Stimulated activated CD8-positive, alpha-beta memory T cell treated with anti-CD3 and anti-CD28 coated beads, Interleukin-7, amount 100 ng/mL, for 48 hours (primary cell): ENCODE results near the gene C7orf25.

ENCODE experiments used
- DNase-seq, 2 donors: peaks; one replicate each; pipeline ENCODE4 v3.0.0-alpha.2; 2020; ENCODE audit warnings: low read depth in 1 of 2; ENCODE audit errors: extremely low read depth in 1 of 2

The C7orf25 gene

DNA sequence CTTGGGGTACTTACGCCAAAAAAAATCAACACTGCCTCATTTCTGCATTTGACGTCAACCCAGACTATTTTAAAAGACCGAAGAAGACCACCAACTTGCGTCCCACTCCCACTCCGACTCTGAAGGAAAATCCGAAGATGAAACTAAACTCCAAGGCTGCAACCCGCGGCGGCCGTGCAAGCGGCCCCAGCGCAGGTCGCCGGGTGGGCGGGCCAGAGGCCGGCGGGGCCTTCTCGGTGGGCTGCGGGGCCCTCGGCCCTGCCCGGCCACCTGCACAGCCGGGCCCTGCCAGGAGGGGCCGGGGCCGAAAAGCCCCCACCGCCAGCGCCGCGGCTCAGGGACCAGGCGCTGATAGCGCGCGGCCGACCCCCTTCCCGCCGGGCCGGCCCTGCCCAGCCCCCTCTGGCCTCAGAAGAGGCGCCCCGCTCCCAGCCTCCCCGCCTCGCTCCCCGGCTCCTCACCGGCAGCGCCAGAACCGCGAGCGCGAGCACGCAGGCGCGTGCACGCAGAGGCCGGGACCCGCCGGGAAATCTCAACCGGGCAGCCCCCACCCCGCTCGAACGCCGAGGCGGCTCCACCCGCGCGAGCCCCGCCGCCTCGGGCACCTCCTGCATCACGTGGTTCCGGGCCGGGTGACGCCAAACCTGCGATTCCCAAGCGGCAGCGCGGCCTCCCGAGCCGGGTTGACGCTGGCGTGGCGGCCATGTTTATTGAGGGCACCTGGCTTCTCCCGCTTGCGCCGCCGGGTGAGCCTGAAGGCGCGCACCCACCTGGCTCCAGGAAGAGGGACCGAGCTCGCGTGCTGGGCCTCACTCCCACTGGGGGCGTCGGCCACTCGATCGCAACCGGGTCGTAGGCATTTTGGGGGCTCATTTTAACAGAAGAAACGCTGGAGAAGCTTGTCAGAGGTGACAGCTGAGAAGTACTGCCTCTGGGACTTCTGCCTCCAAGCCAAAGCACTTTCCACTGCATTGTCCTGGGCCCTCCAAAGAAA, at the start of gene C7orf25:
TSS of gene C7orf25 (minus strand) at position 617 of the 994 bp plus-strand sequence. CDS start 1,170 bp downstream, outside the sequence.
- peak; percentile 91 for DNase-seq

GRCh38 chr7:42961170-42961569, 49.3 kb upstream of the C7orf25 start:
- no peak for DNase-seq

DNA sequence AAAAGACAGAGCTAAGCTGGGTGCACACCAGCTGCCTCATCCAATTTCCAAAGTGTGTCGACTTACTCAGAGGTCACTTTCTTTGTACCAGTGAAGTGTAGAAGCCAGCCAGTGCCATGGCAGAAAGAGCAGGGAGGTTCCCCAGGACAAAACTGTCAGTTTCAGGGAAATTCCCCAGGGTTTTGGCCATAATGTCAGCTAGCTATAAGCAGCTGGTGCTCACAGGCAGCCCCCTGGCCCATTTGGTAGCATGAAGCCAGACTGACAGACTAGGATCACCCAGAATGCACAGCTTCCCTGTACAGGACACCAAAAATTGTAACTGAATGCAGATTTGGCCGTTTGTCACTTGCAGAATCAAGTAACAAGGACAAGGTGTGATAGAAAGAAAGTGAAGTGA, 48.9 kb upstream of the C7orf25 start:
- DNase-seq = no peak

GRCh38 chr7:42959549-42959948, 47.7 kb upstream of the C7orf25 start:
- DNase-seq = no peak

DNA sequence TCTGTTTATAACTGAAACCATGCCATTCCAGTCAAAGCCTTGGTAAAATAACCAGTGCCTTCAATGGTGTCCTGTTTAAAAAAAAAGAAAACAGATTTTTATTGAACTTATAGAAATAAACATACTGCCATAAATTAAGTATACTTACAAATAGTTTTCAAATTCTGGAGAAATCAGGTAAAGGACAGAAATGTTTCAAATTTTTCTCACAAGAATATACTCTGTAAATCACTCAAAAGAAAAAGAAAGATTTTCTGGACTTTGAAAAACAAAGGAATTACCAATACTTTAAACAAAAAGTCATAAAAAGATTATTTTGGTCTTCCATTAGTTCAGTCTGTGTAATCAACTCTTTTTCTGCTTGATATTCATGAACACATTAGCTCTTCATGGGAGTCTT, 44.2 kb upstream of the C7orf25 start:
- no peak for DNase-seq

DNA sequence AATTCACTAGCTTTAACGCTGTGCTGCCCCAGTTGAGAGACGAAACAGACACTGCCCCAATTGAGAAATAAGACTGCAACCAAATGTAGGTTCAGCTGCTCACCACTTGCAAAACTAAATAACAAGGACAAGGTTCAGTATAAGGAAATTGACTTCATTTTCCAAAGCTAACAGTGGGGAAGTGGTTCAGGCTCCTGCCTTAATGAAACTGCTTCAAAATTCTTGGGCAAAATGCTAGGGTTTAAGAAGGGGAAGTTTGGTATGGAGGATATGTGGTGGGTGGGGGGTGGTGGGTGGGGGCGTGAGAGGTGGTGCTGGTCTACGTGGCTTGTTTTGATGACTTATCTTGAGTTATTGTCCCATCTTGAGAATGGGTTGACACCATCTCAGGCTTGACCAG, 42.1 kb upstream of the C7orf25 start:
- DNase-seq = no peak

DNA sequence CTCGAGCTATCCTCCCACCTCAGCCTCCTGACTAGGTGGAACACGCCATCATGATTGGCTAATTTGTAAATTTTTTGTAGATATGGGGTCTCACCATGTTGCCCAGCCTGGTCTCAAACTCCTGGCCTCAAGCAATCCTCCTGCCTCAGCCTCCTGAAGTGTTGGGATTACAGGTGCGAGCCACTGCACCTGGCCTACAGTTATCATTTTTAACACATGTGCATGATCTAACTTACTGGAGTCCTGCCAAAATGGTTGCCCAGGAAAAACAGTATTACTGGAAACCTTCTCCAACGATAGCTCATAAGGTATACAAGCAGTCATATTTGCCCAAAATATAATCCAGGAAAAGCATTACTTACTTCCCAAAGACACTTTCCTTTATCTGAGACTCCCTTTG, 40.5 kb upstream of the C7orf25 start:
- no peak for DNase-seq

GRCh38 chr7:42950417-42950816, 38.5 kb upstream of the C7orf25 start:
- DNase-seq = no peak

GRCh38 chr7:42947521-42947920, 35.7 kb upstream of the C7orf25 start:
- no peak for DNase-seq

GRCh38 chr7:42946627-42946950, 34.7 kb upstream of the C7orf25 start:
- no peak for DNase-seq

DNA sequence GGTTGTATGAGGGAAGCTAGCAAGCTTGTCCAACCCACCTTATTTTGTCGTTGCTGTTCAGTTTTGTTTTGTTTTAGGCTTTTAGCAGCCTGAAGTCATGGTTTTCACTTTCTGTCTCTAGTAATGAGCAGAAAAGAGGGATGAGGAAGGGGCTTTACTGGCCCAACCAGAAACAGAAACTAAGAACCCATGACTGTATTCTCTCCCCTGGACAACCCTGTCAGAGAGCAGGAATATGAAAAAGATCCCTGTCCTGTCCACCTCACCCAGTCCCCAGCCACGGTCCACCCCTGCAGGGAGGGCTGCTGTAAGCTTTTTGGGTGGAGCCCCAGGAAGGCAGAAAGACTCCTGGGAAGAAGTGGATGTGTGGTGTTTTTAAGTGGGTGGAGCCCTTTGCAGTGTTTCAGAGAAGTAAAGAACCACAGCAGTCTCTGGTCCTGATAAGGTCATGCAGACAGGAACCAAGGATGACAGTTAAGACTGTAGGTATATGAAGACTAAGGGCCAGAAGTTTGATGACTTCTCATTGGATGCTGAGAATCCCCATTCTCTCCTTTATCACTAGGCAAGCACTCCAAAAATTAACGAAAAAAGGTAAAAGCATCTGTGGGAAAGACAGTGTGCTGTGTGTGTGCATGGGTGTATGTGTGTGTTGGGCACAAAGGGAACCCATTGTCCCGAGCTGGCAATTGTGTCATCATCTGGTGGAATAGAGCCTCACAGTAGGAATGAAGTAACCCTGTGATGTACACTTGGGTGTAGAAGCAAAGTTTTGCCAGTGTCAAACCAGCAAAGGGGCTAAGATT, 34.2 kb upstream of the C7orf25 start:
- DNase-seq = no peak

DNA sequence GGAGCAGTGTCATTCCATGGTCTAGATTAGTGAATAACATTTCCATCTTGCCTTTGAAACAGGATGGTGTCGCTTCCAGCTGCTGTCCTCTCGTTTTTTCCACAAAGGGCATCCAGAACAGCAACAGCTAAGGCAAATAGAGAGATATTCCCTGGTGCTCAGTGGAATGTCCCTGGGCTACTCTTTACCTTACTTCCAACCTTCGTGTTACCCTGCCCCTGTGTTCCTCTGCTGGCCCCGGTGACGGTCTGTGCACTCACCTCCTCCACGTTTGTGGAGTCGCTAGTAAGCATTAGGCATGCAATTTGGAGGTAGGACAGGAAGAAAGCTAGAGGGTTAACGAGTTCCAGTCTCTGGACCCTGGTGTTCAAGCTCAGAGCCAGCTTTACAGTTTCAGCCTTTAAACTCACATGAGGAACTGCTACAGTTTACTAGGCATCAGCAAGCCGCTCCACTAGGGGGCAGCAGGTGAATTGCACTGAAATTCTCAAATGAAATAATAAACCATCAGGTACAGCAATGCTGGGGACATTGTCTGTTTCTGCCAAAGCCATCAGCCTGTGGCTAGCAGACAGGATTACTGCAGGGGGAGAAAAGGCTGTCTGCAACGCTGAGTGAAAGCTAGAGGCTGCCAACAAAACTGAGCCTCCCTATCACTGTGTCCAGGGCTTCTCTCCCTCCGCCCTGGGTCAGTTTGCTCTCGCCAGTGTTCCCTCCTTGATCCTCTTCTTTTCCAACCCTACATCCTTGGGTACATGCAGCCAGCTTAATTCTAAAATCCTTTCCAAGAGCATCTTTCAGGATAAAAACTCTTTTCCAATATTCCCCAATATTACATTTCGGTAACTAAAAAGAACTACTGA, 29.3 kb upstream of the C7orf25 start:
- DNase-seq = peak in 1 of 2 donors; percentile 50

GRCh38 chr7:42939457-42940240, 27.8 kb upstream of the C7orf25 start:
- no peak for DNase-seq

GRCh38 chr7:42935861-42936260, 24.0 kb upstream of the C7orf25 start:
- no peak for DNase-seq

GRCh38 chr7:42934291-42934690, 22.4 kb upstream of the C7orf25 start:
- no peak for DNase-seq

DNA sequence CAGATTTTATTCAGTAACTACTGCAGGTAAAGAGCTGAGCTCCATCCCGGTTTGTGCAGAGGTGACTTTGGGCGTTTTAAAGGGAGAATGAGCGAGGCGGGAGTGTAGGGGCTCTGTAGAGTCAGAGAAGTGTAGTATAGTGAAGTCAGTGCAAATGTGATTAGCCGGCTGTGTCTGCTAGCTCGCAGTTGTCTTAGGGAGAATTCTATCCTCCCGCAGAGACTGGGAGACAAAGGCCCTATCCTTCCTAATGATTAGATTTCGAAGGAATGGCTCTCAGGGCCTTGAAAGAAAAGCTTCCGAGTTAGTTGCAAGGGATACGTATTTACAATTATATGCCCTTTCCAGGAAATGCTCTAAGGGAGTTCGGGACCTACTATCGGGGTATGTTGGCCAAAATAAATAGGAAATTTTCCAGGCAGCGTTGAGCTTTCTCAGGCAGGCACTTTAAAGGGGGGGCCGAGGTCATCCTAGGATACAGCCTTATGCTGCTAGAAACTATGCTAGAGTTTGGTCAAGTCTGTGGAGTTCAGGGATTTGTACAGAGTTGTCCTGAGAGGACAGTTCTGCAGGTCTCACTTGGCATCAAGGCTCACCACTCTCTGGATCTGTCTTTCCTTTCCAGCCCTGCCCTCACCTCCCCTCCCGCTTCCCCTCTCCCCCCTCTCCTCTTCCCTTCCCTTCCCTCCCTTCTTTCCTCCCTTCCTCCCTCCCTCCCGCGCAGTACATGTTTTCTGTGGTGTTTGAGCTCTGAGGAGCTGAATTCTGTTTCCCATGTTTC, 21.1 kb upstream of the C7orf25 start:
- DNase-seq = no peak

DNA sequence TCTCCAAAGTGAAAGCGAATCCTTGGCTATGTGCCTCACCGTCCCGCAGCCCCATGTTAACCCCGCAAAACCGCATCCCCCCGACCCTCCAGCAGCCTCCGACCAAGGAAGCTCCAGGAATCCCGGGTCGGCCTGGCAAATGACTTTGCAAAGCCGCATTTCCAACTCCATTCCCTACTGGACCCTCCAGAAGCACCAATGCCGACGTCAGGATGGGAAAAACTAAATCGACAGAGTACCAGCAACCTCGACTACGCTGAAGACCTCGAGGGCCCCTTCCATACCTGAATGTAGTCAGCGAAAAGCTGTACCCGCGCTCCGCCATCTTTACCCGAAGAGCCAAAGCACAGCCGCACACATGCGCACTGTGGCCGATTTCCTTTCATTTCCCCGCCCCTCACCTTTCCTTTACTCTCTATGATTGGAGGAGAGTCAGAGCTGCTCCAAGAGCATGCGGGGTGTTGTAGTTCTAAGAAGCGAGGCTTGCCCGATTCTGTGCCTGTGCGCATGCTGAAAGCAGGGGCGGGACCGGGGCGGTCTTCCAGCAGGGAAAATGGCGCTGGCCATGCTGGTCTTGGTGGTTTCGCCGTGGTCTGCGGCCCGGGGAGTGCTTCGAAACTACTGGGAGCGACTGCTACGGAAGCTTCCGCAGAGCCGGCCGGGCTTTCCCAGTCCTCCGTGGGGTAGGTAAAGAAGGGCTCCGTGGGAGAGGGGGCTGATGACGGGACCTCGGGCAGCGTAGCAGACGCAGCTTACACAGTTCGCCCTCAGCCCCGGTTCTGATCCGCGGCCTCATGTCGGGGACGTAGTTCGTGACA, 20.2 kb upstream of the C7orf25 start, which contains the start of the genes MRPL32 and PSMA2:
TSS of gene MRPL32 (plus strand) at position 543 of the 818 bp plus-strand sequence. CDS start at position 554, 11 bp downstream.
TSS of gene PSMA2 (minus strand) at position 341 of the 818 bp plus-strand sequence. CDS start at position 325, 16 bp downstream.
- peak; percentile 86 to 95 for DNase-seq

- no peak for DNase-seq
Observed at GRCh38 chr7:42931447-42931833, 19.6 kb upstream of the C7orf25 start.
